B cell (primary cell): ENCODE data around the gene ATP8B2. TPM values are rescaled to one million over a fixed set of nuclear protein-coding genes. Genes with fewer than 3 reads are reported as not detected.

Experiments used
- ATAC-seq: fragments of 200-7000 bp; cut with Tn5 transposase; one replicate; pipeline ENCODE4 v1.10.0; 2021; ENCODE audit warnings: low read depth, mild to moderate bottlenecking, moderate number of reproducible peaks, moderate library complexity
- CTCF ChIA-PET: fragments of 350-600 bp; sonication (Branson Sonifier 250); formaldehyde crosslinking; loops from one replicate; lab custom pipeline; 2021; ENCODE audit warnings: antibody characterized with exemption, inconsistent platforms; lab: Charles Lee
- POLR2A ChIA-PET: fragments of 350-600 bp; sonication (Branson Sonifier 250); formaldehyde crosslinking; loops from one replicate; lab custom pipeline; 2021; ENCODE audit warnings: antibody characterized with exemption; lab: Charles Lee
- DNase-seq: peaks from one replicate; pipeline ENCODE4 v3.0.0; 2013
- H2AFZ ChIP-seq: 2 replicates; pipeline ENCODE4 v1.6.1; 2012; ENCODE audit warnings: mild to moderate bottlenecking, low read depth, low read length; ENCODE audit not compliant: insufficient read depth, poor library complexity, severe bottlenecking
- H3K27ac ChIP-seq, 2 donors: 1 replicate in 1 of 2; 2 replicates in 1 of 2; pipeline ENCODE4 v1.5.1; 2012 to 2013; ENCODE audit warnings: low read length in 2 of 2, mild to moderate bottlenecking in 2 of 2, moderate library complexity in 1 of 2
- H3K27me3 ChIP-seq, 4 experiments: fragments of 200-600 bp in 1 of 4; sonication (generic) in 1 of 4; replicated peaks in 1 of 4; 1 replicate in 2 of 4; 2 replicates in 2 of 4; pipeline versions ENCODE4 v1.6.1 to v1.7.0; 2013 to 2016; ENCODE audit warnings: low read length in 3 of 4, mild to moderate bottlenecking in 2 of 4, mixed read lengths in 1 of 4, moderate library complexity in 1 of 4; ENCODE audit not compliant: insufficient read depth in 4 of 4, control insufficient read depth in 3 of 4; ENCODE audit errors: control extremely low read depth in 1 of 4
- H3K36me3 ChIP-seq, 2 experiments: replicated peaks in 1 of 2; 1 replicate in 1 of 2; 2 replicates in 1 of 2; pipeline versions ENCODE4 v1.6.1 to v1.7.1; 2013; ENCODE audit warnings: low read length in 1 of 2; ENCODE audit not compliant: insufficient read depth in 2 of 2, control insufficient read depth in 1 of 2; ENCODE audit errors: control extremely low read depth in 1 of 2, extremely low read depth in 1 of 2
- H3K4me1 ChIP-seq, 2 donors: fragments of 200-600 bp in 1 of 2; sonication (generic) in 1 of 2; 1 replicate in 1 of 2; 2 replicates in 1 of 2; pipeline versions ENCODE4 v1.5.1 to v1.6.1; 2013 to 2017; ENCODE audit warnings: low read length in 2 of 2; ENCODE audit not compliant: control insufficient read depth in 2 of 2, insufficient read depth in 2 of 2
- H3K4me2 ChIP-seq: replicated peaks from 2 replicates; pipeline ENCODE3; 2012; ENCODE audit warnings: mild to moderate bottlenecking, low read depth, low read length; ENCODE audit not compliant: poor library complexity, severe bottlenecking
- H3K4me3 ChIP-seq, 5 experiments: fragments of 200-600 bp in 1 of 5; sonication (generic) in 1 of 5; 1 replicate in 3 of 5; 2 replicates in 2 of 5; pipeline versions ENCODE4 v1.5.1 to v1.7.0; 2011 to 2016; ENCODE audit warnings: low read length in 4 of 5, mild to moderate bottlenecking in 4 of 5, low read depth in 2 of 5, control low read depth in 1 of 5, moderate library complexity in 1 of 5; ENCODE audit not compliant: insufficient read depth in 1 of 5; ENCODE audit errors: control extremely low read depth in 1 of 5, extremely low read depth in 1 of 5
- H3K79me2 ChIP-seq: fragments of 200-600 bp; sonication (generic); one replicate; pipeline ENCODE4 v1.6.0; 2016; ENCODE audit warnings: low read length; ENCODE audit not compliant: control insufficient read depth, insufficient read depth
- H3K9ac ChIP-seq: fragments of 200-600 bp; sonication (generic); 2 replicates; pipeline ENCODE4 v1.6.1; 2017; ENCODE audit warnings: mild to moderate bottlenecking, low read length, moderate library complexity
- H3K9me3 ChIP-seq, 3 donors: one replicate each; pipeline versions ENCODE4 v1.6.1 to v1.7.1; 2013; ENCODE audit warnings: low read length in 2 of 3; ENCODE audit not compliant: control insufficient read depth in 2 of 3, insufficient read depth in 1 of 3; ENCODE audit errors: control extremely low read depth in 1 of 3
- H4K20me1 ChIP-seq: 2 replicates; pipeline ENCODE4 v1.6.0; 2012; ENCODE audit warnings: mild to moderate bottlenecking, low read length; ENCODE audit not compliant: insufficient read depth, control insufficient read depth, poor library complexity, severe bottlenecking
- H3K27ac Mint-ChIP-seq: one replicate; pipeline ENCODE4 v1.8.0; 2021; ENCODE audit warnings: mixed read lengths
- H3K27me3 Mint-ChIP-seq: one replicate; pipeline ENCODE4 v1.8.0; 2021; ENCODE audit warnings: mixed read lengths
- H3K4me1 Mint-ChIP-seq: one replicate; pipeline ENCODE4 v1.8.0; 2021; ENCODE audit warnings: mixed read lengths
- H3K4me3 Mint-ChIP-seq: one replicate; pipeline ENCODE4 v1.8.0; 2021; ENCODE audit warnings: mixed read lengths
- H3K9me3 Mint-ChIP-seq: one replicate; pipeline ENCODE4 v1.8.0; 2022; ENCODE audit warnings: mixed read lengths; ENCODE audit not compliant: insufficient read depth
- EZH2 ChIP-seq: IDR thresholded peaks from 2 replicates; pipeline ENCODE4 v1.6.1; 2012; ENCODE audit warnings: borderline replicate concordance, low read depth, mild to moderate bottlenecking, moderate library complexity, low read length; ENCODE audit not compliant: insufficient read depth, poor library complexity, severe bottlenecking
- WGBS: methylation state at CpG from one replicate; pipeline ENCODE4 v1.1.5; 2013; ENCODE audit warnings: missing lambda C conversion rate; ENCODE audit not compliant: insufficient coverage; 5-methylcytosine and 5-hydroxymethylcytosine counted together
- intact Hi-C: fragments of 100-400 bp; cut with micrococcal nuclease; formaldehyde crosslinking; loops from one replicate; pipeline ENCODE4 v1.10.0; 2022
- polyA plus RNA-seq: library from polyadenylated mRNA; depleted of rRNA; stranded (reverse); fragments of >200 nt; gene quantifications from 2 replicates; pipeline ENCODE4 v1.2.3, GENCODE V29; 2012
- total RNA-seq, 2 donors: library from RNA; stranded (reverse); fragments of 120-200 nt in 1 of 2; gene quantifications; 1 replicate in 1 of 2; 2 replicates in 1 of 2; pipeline versions ENCODE4 v1.2.3 to v1.2.4, GENCODE V29; 2013 to 2022
- TF ChIP-seq, protein P1 (sequence below): fragments of 200-600 bp; IDR thresholded peaks from one replicate; pipeline ENCODE4 v1.8.0; 2022; ENCODE audit warnings: antibody characterized with exemption, mild to moderate bottlenecking

The ATP8B2 gene
- total and polyA plus RNA-seq, 2 donors (not counting 1 experiment from before 2014, with no cell fraction given): 31.1 to 50.2 TPM

GRCh38 chr1:154386643-154387352 is 61.5 kb downstream of the ATP8B2 start:
- H3K36me3 ChIP-seq: no peaks in the 10 kb centered on the region
- peak overlapping the region in 2 of 5 experiments; percentile 3 to 25 for H3K4me3 ChIP-seq
- H3K4me2 ChIP-seq: peak overlapping the region; percentile 35
- Mint-ChIP-seq H3K9me3 (peaks cover 4% of the 10 kb centered on the region), H3K4me3 (peak overlapping the region; percentile 75), H3K27ac (peak overlapping the region; percentile 86), H3K27me3 (no peaks in the 10 kb centered on the region), H3K4me1 (peaks cover 17% of the 10 kb centered on the region)
- peak; percentile 58 for DNase-seq
- peak overlapping the region; percentile 55 for H2AFZ ChIP-seq
- CTCF ChIA-PET: interaction anchor here (0.6 to 1.5 kb wide), 2 partner anchors 21 to 52 kb away, joined by 4 to 5 read pairs; no protein-coding TSS in a partner anchor
- H3K27me3 ChIP-seq: no peaks in the 10 kb centered on the region
- peaks cover 7 to 22% of the 10 kb centered on the region in 2 donors for H3K4me1 ChIP-seq
- peak overlapping the region; percentile 28 to 61 for H3K27ac ChIP-seq
- H3K9ac ChIP-seq: peak overlapping the region; percentile 12
- no peak for TF ChIP-seq EZH2
- TF ChIP-seq, protein P1, sequence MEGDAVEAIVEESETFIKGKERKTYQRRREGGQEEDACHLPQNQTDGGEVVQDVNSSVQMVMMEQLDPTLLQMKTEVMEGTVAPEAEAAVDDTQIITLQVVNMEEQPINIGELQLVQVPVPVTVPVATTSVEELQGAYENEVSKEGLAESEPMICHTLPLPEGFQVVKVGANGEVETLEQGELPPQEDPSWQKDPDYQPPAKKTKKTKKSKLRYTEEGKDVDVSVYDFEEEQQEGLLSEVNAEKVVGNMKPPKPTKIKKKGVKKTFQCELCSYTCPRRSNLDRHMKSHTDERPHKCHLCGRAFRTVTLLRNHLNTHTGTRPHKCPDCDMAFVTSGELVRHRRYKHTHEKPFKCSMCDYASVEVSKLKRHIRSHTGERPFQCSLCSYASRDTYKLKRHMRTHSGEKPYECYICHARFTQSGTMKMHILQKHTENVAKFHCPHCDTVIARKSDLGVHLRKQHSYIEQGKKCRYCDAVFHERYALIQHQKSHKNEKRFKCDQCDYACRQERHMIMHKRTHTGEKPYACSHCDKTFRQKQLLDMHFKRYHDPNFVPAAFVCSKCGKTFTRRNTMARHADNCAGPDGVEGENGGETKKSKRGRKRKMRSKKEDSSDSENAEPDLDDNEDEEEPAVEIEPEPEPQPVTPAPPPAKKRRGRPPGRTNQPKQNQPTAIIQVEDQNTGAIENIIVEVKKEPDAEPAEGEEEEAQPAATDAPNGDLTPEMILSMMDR: no peak
- peaks cover 0 to 12% (median 7%) of the 10 kb centered on the region in 3 donors for H3K9me3 ChIP-seq
- H3K79me2 ChIP-seq: no peaks in the 10 kb centered on the region
- H4K20me1 ChIP-seq: no peaks in the 10 kb centered on the region
- intact Hi-C loops: no loop called here
- peak; percentile 77 for ATAC-seq
- POLR2A ChIA-PET: interaction anchor here (0.7 to 1.2 kb wide), 4 partner anchors 11 to 229 kb away, joined by 3 to 6 read pairs (median 4); no protein-coding TSS in a partner anchor
- 83% methylated on average over 8 of the region's 11 CpGs for WGBS
